ENCODE data around the gene SRRM2. TPM values are rescaled to one million over a fixed set of nuclear protein-coding genes. Genes with fewer than 3 reads are reported as not detected.

The SRRM2 gene
- total RNA-seq, 1 donor from 2014 or later, result 660 TPM

- Histone ChIP-seq H3K9me3 (no peaks in the 10 kb centered on the region), H3K36me3 (peaks cover 25% of the 10 kb centered on the region), H3K4me1 (peaks cover 40% of the 10 kb centered on the region), H3K4me3 (peak overlapping the region; percentile 99), H3K27me3 (no peaks in the 10 kb centered on the region), H3K27ac (peak overlapping the region; percentile 99)
- DNase-seq, result no peak
- intact Hi-C loops (cut with DNase I), result no loop called here
- no peak for ATAC-seq
- no peak for TF ChIP-seq CTCF (IDR thresholded peaks at IDR 0.05)
Measured at GRCh38 chr16:2753733-2754020, 1.2 kb downstream of the SRRM2 start.

- H3K27ac ChIP-seq, result no peak overlapping the region
- H3K27me3 ChIP-seq, result no peaks in the 10 kb centered on the region
- TF ChIP-seq CTCF (IDR thresholded peaks at IDR 0.05), result no peak
- intact Hi-C loops (cut with DNase I), result no loop called here
- DNase-seq (no peak), ATAC-seq (no peak)
- H3K4me3 ChIP-seq, result peak overlapping the region; percentile 99
- no peaks in the 10 kb centered on the region for H3K9me3 ChIP-seq
- peaks cover 40% of the 10 kb centered on the region for H3K36me3 ChIP-seq
- H3K4me1 ChIP-seq, result peaks cover 40% of the 10 kb centered on the region
Measured at GRCh38 chr16:2755158-2755557, 2.7 kb downstream of the SRRM2 start.

- no peak overlapping the region for H3K4me3 ChIP-seq
- H3K27ac ChIP-seq, result no peak overlapping the region
- peaks cover 37% of the 10 kb centered on the region for H3K4me1 ChIP-seq
- no peak for DNase-seq
- H3K9me3 ChIP-seq, result no peaks in the 10 kb centered on the region
- intact Hi-C loops (cut with DNase I), result no loop called here
- TF ChIP-seq CTCF (IDR thresholded peaks at IDR 0.05), result no peak
- no peak for ATAC-seq
- peaks cover 53% of the 10 kb centered on the region for H3K36me3 ChIP-seq
- H3K27me3 ChIP-seq, result no peaks in the 10 kb centered on the region
Measured at GRCh38 chr16:2756288-2757015, 4.0 kb downstream of the SRRM2 start.

- Histone ChIP-seq H3K27ac (no peak overlapping the region), H3K4me3 (no peak overlapping the region), H3K27me3 (no peaks in the 10 kb centered on the region), H3K9me3 (no peaks in the 10 kb centered on the region), H3K36me3 (peaks cover 62% of the 10 kb centered on the region), H3K4me1 (peaks cover 32% of the 10 kb centered on the region)
- ATAC-seq, result no peak
- no peak for DNase-seq
- no peak for TF ChIP-seq CTCF (IDR thresholded peaks at IDR 0.05)
- intact Hi-C loops (cut with DNase I), result no loop called here
Measured at GRCh38 chr16:2757344-2757743, 4.9 kb downstream of the SRRM2 start.

- Histone ChIP-seq H3K27me3 (no peaks in the 10 kb centered on the region), H3K27ac (no peak overlapping the region), H3K9me3 (no peaks in the 10 kb centered on the region), H3K4me1 (peaks cover 9% of the 10 kb centered on the region), H3K4me3 (no peak overlapping the region), H3K36me3 (peaks cover 100% of the 10 kb centered on the region)
- intact Hi-C loops (cut with DNase I), result no loop called here
- no peak for DNase-seq
- no peak for ATAC-seq
- no peak for TF ChIP-seq CTCF (IDR thresholded peaks at IDR 0.05)
Measured at GRCh38 chr16:2761472-2761871, 9.0 kb downstream of the SRRM2 start.

All from upper lobe of right lung (tissue), 1 donor.